Activated CD4-positive, CD25-positive, alpha-beta regulatory T cell treated with anti-CD3 and anti-CD28 coated beads, Interleukin-2, amount 50 U/mL, for 16 hours (primary cell): ENCODE data around the gene SDK2.
"Not testable (repeated sequence)": the region's sequence is repeated elsewhere in the genome, so short reads cannot be mapped to it uniquely, and the experiment has no call there.

Experiments
- DNase-seq: peaks from one replicate; pipeline ENCODE4 v3.0.0-alpha.2; 2020; ENCODE audit warnings: low read depth, low spot score

SDK2 gene

GRCh38 chr17:73453494-73453893 lies 190.8 kb downstream of the SDK2 start:
- DNase-seq = not testable (repeated sequence)

- DNase-seq = no peak
These were observed 191.2 kb downstream of the SDK2 start for GRCh38 chr17:73453090-73453489.

- DNase-seq = no peak
These were observed 192.2 kb downstream of the SDK2 start for GRCh38 chr17:73452009-73452408.

GRCh38 chr17:73447319-73447718 lies 196.9 kb downstream of the SDK2 start:
- DNase-seq = no peak

- no peak for DNase-seq
These were observed 197.6 kb downstream of the SDK2 start for GRCh38 chr17:73446617-73447016.

GRCh38 chr17:73445466-73445865 lies 198.8 kb downstream of the SDK2 start:
- no peak for DNase-seq

GRCh38 chr17:73444021-73444420 lies 200.2 kb downstream of the SDK2 start:
- no peak for DNase-seq

GRCh38 chr17:73439597-73439996 lies 204.6 kb downstream of the SDK2 start:
- no peak for DNase-seq

GRCh38 chr17:73437826-73438225 lies 206.4 kb downstream of the SDK2 start:
- no peak for DNase-seq

- no peak for DNase-seq
These were observed 207.3 kb downstream of the SDK2 start for GRCh38 chr17:73436954-73437353.

- no peak for DNase-seq
These were observed 208.8 kb downstream of the SDK2 start for GRCh38 chr17:73435412-73435811.

- no peak for DNase-seq
These were observed 210.1 kb downstream of the SDK2 start for GRCh38 chr17:73434154-73434553.

GRCh38 chr17:73433501-73433900 lies 210.7 kb downstream of the SDK2 start:
- no peak for DNase-seq

- DNase-seq = no peak
These were observed 211.5 kb downstream of the SDK2 start for GRCh38 chr17:73432624-73433190.

GRCh38 chr17:73431401-73432205 lies 212.6 kb downstream of the SDK2 start:
- DNase-seq = no peak

- no peak for DNase-seq
These were observed 213.4 kb downstream of the SDK2 start for GRCh38 chr17:73430848-73431247.

GRCh38 chr17:73430165-73430680 lies 214.0 kb downstream of the SDK2 start:
- DNase-seq = no peak

- DNase-seq = peak; percentile 77
These were observed 214.6 kb downstream of the SDK2 start for GRCh38 chr17:73429440-73430164.

GRCh38 chr17:73427198-73427597 lies 217.0 kb downstream of the SDK2 start:
- no peak for DNase-seq

GRCh38 chr17:73424571-73424970 lies 219.7 kb downstream of the SDK2 start:
- DNase-seq = no peak

GRCh38 chr17:73423806-73424205 lies 220.4 kb downstream of the SDK2 start:
- DNase-seq = no peak

- DNase-seq = no peak
These were observed 221.0 kb downstream of the SDK2 start for GRCh38 chr17:73423159-73423715.
